Hepatocyte (in vitro differentiated cells): Measurements from ENCODE around the gene SULT1A2.

Experiments used
- EZH2 ChIP-seq: fragments of 200-600 bp; sonication (generic); IDR thresholded peaks from 2 replicates; pipeline ENCODE4 v1.6.1; 2016; ENCODE audit warnings: antibody characterized with exemption, mild to moderate bottlenecking, borderline replicate concordance
- TF ChIP-seq, protein P1 (sequence below): fragments of 200-600 bp; sonication (generic); IDR thresholded peaks from 2 replicates; pipeline ENCODE4 v1.5.1; 2016; ENCODE audit warnings: antibody characterized with exemption, mild to moderate bottlenecking; ENCODE audit not compliant: poor library complexity

DNA sequence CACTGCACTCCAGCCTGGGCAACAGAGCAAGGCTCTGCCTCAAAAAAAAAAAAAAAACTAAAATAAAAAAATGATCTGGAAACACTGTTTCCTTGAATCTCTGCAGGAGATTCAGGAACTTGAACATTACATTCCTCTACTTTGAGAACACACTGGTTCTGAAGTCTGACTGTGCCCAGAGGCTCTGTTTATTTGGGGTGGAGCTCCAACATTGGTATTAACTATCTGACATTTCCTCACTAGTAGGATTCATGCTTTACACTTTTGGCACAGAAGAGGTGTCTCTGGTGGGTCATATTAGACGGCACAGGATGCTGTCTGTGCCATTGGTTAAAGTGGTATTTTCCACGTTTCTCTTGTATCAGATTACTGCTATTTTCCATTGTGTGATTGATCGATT, 10.4 kb downstream of the SULT1A2 start:
- no peak for TF ChIP-seq EZH2
- TF ChIP-seq, protein P1, sequence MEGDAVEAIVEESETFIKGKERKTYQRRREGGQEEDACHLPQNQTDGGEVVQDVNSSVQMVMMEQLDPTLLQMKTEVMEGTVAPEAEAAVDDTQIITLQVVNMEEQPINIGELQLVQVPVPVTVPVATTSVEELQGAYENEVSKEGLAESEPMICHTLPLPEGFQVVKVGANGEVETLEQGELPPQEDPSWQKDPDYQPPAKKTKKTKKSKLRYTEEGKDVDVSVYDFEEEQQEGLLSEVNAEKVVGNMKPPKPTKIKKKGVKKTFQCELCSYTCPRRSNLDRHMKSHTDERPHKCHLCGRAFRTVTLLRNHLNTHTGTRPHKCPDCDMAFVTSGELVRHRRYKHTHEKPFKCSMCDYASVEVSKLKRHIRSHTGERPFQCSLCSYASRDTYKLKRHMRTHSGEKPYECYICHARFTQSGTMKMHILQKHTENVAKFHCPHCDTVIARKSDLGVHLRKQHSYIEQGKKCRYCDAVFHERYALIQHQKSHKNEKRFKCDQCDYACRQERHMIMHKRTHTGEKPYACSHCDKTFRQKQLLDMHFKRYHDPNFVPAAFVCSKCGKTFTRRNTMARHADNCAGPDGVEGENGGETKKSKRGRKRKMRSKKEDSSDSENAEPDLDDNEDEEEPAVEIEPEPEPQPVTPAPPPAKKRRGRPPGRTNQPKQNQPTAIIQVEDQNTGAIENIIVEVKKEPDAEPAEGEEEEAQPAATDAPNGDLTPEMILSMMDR: no peak
